K562 (cell line): ENCODE results near the gene B4GALNT3. TPM values are rescaled to one million over a fixed set of nuclear protein-coding genes. Genes with fewer than 3 reads are reported as not detected.

ENCODE experiments used
- ATAC-seq: fragments of 200-7000 bp; cut with Tn5 transposase; 3 replicates; pipeline ENCODE4 v1.9.1; 2020; ENCODE audit warnings: moderate library complexity
- BruUV-seq: library from RNA; stranded (reverse); fragments of 400-500 nt; replicated peaks from 2 replicates; lab custom pipeline; 2021; lab: Mats Ljungman, UMichigan
- CTCF ChIA-PET: fragments of 300-600 bp; formaldehyde crosslinking; extraction: SDS; loops from one replicate; lab custom pipeline; 2021; ENCODE audit warnings: low intra/inter-chr PET ratio; lab: Yijun Ruan, JAX
- POLR2A ChIA-PET: fragments of 300-600, 350-650 bp; sonication (Branson Sonifier 250); formaldehyde crosslinking; extraction: SDS; loops from one replicate; lab custom pipeline; 2021; ENCODE audit warnings: antibody characterized with exemption, inconsistent platforms; lab: Yijun Ruan, JAX
- DNase-seq, 4 experiments: peaks; one replicate each; pipeline versions ENCODE4 v3.0.0 to v3.0.0-alpha.2; 2011 to 2018; ENCODE audit warnings: low spot score in 3 of 4, mixed read lengths in 3 of 4; ENCODE audit errors: extremely low read depth in 1 of 4
- FAIRE-seq: peaks from 2 replicates; lab custom pipeline; 2011; peaks lifted over from hg19 to GRCh38; lab: Jason Lieb, UNC
- H2AFZ ChIP-seq: 2 replicates; pipeline ENCODE4 v1.6.0; 2011; ENCODE audit warnings: low read depth, low read length, control low read depth, inconsistent platforms
- H3K27ac ChIP-seq: fragments of 200-600 bp; 3 replicates; pipeline ENCODE4 v1.8.0; 2011; ENCODE audit warnings: low read depth, mild to moderate bottlenecking, control low read depth, inconsistent platforms, low read length, moderate library complexity, mixed read lengths; ENCODE audit errors: extremely low read depth
- H3K27me3 ChIP-seq, 2 experiments: fragments of 300-600 bp in 1 of 2; 2 replicates in 1 of 2; 3 replicates in 1 of 2; pipeline versions ENCODE4 v1.6.0 to v1.8.0; 2011; ENCODE audit warnings: inconsistent platforms in 2 of 2, low read length in 2 of 2, mild to moderate bottlenecking in 1 of 2, mixed read lengths in 1 of 2, moderate library complexity in 1 of 2; ENCODE audit not compliant: control insufficient read depth in 2 of 2, insufficient read depth in 2 of 2
- H3K36me3 ChIP-seq: fragments of 300-600 bp; 3 replicates; pipeline ENCODE4 v1.8.0; 2011; ENCODE audit warnings: mild to moderate bottlenecking, low read length, inconsistent platforms; ENCODE audit not compliant: control insufficient read depth, insufficient read depth
- H3K4me1 ChIP-seq, 2 experiments: fragments of 200-600 bp in 1 of 2; replicated peaks in 1 of 2; 2 replicates in 1 of 2; 3 replicates in 1 of 2; pipeline versions ENCODE4 v1.5.1 to v1.8.0; 2011; ENCODE audit warnings: inconsistent platforms in 2 of 2, low read length in 2 of 2, mild to moderate bottlenecking in 1 of 2, mixed read lengths in 1 of 2, moderate library complexity in 1 of 2; ENCODE audit not compliant: control insufficient read depth in 2 of 2, insufficient read depth in 2 of 2
- H3K4me2 ChIP-seq: 2 replicates; pipeline ENCODE4 v1.6.1; 2011; ENCODE audit warnings: low read length, control low read depth, inconsistent platforms, mixed read lengths; ENCODE audit not compliant: insufficient read depth
- H3K4me3 ChIP-seq: fragments of 200-600 bp; sonication (generic), shearing (Covaris generic); 2 replicates; pipeline ENCODE4 v1.5.1; 2016; ENCODE audit warnings: control low read depth, inconsistent platforms
- H3K79me2 ChIP-seq: fragments of 200-600 bp; 3 replicates; pipeline ENCODE4 v1.8.0; 2011; ENCODE audit warnings: low read length, inconsistent platforms; ENCODE audit not compliant: control insufficient read depth, insufficient read depth
- H3K9ac ChIP-seq, 2 experiments: 2 replicates each; pipeline versions ENCODE4 v1.6.0 to v1.6.1; 2011; ENCODE audit warnings: low read depth in 2 of 2, low read length in 2 of 2, control low read depth in 1 of 2, inconsistent platforms in 1 of 2, mild to moderate bottlenecking in 1 of 2, mixed read lengths in 1 of 2; ENCODE audit not compliant: insufficient read depth in 1 of 2
- H3K9me1 ChIP-seq: one replicate; pipeline ENCODE4 v1.6.0; 2011; ENCODE audit warnings: inconsistent platforms, mild to moderate bottlenecking, low read length, moderate library complexity; ENCODE audit not compliant: control insufficient read depth, insufficient read depth
- H3K9me3 ChIP-seq: replicated peaks from 2 replicates; pipeline ENCODE4 v1.5.1; 2011; ENCODE audit warnings: low read depth, low read length, inconsistent platforms; ENCODE audit not compliant: control insufficient read depth, insufficient read depth
- H4K20me1 ChIP-seq: replicated peaks from 2 replicates; pipeline ENCODE4 v1.6.1; 2011; ENCODE audit warnings: low read length, inconsistent platforms, mixed read lengths; ENCODE audit not compliant: control insufficient read depth, insufficient read depth
- CTBP1 ChIP-seq: fragments of 450-650 bp; IDR thresholded peaks from 2 replicates; pipeline ENCODE4 v1.6.1; 2016; ENCODE audit warnings: borderline replicate concordance
- ERF ChIP-seq: fragments of 450-650 bp; formaldehyde crosslinking; IDR thresholded peaks from 2 replicates; pipeline ENCODE4 v1.4.0; 2020; ENCODE audit warnings: mild to moderate bottlenecking, mixed read lengths
- JUN ChIP-seq, 2 experiments: sonication (generic) in 1 of 2; formaldehyde crosslinking in 1 of 2; IDR thresholded peaks; 2 replicates each; pipeline versions ENCODE4 v1.6.1 to v1.8.0; 2012 to 2022; ENCODE audit warnings: borderline replicate concordance in 2 of 2, mild to moderate bottlenecking in 2 of 2, improper control_type of control experiment in 1 of 2, low read depth in 1 of 2, low read length in 1 of 2, missing genetic modification reagents in 1 of 2
- KAT2B ChIP-seq: IDR thresholded peaks from one replicate; pipeline ENCODE4 v1.6.1; 2012; ENCODE audit warnings: low read depth, mild to moderate bottlenecking, control low read depth, inconsistent platforms, low read length, moderate library complexity
- NCOA1 ChIP-seq: fragments of 450-650 bp; IDR thresholded peaks from 2 replicates; pipeline ENCODE4 v1.6.1; 2016; ENCODE audit warnings: low read depth
- PTRF ChIP-seq: fragments of 450-650 bp; IDR thresholded peaks from 2 replicates; pipeline ENCODE4 v1.6.1; 2016; ENCODE audit warnings: mild to moderate bottlenecking, missing genetic modification characterization, missing compliant biosample characterization
- RB1 ChIP-seq: fragments of 450-650 bp; IDR thresholded peaks from 2 replicates; pipeline ENCODE4 v1.6.1; 2017; ENCODE audit warnings: low read depth, mild to moderate bottlenecking
- SOX6 ChIP-seq: fragments of 450-650 bp; IDR thresholded peaks from 2 replicates; pipeline ENCODE4 v1.6.1; 2014; ENCODE audit warnings: mild to moderate bottlenecking
- SUPT5H ChIP-seq: fragments of 450-650 bp; IDR thresholded peaks from 2 replicates; pipeline ENCODE4 v1.6.1; 2016
- TAL1 ChIP-seq: fragments of 450-650 bp; IDR thresholded peaks from 2 replicates; pipeline ENCODE4 v1.6.1; 2016; ENCODE audit warnings: mild to moderate bottlenecking
- ZKSCAN3 ChIP-seq: fragments of 250-450 bp; sonication (Bioruptor Pico); IDR thresholded peaks from 2 replicates; pipeline ENCODE4 v1.4.0; 2020
- WGBS: fragments of 100-300 bp; shearing (Covaris generic); methylation state at CpG from one replicate; pipeline ENCODE4 v1.1.6; 2016; ENCODE audit warnings: low coverage, mixed read lengths; ENCODE audit not compliant: insufficient coverage; ENCODE audit errors: missing lambda C conversion rate; 5-methylcytosine and 5-hydroxymethylcytosine counted together
- in situ Hi-C: fragments of 300-500 bp; cut with MboI; formaldehyde crosslinking; loops from 4 replicates; pipeline ENCODE4 v1.15.0; 2018; ENCODE audit warnings: inconsistent platforms, mixed read lengths
- intact Hi-C: fragments of 100-400 bp; cut with micrococcal nuclease; formaldehyde crosslinking; loops from 2 replicates; pipeline ENCODE4 v1.14.2; 2022
- polyA plus RNA-seq, 8 experiments: library from polyadenylated mRNA; depleted of rRNA in 4 of 8; stranded (reverse) in 5 of 8; unstranded in 3 of 8; fragments of >200 nt; fragmentation: Nextera tagmentation in 2 of 8; fragmentation: Illumina TruSeq in 1 of 8; extraction: Ambion mirVana in 2 of 8; extraction: Trizol in 1 of 8; gene quantifications; 2 replicates each; pipeline versions ENCODE4 v1.2.1 to v1.2.3, GENCODE V29; 2011 to 2014; ENCODE audit warnings: inconsistent platforms in 1 of 8, missing spikeins in 1 of 8
- total RNA-seq, 7 experiments: library from RNA; depleted of rRNA in 6 of 7; stranded (reverse); fragments of >200 nt in 6 of 7; fragmentation: Illumina TruSeq in 2 of 7; extraction: Trizol in 2 of 7; gene quantifications; 2 replicates each; pipeline versions ENCODE4 v1.2.1 to v1.2.3, GENCODE V29; 2011 to 2021; ENCODE audit warnings: low replicate concordance in 1 of 7
- TF ChIP-seq, protein P1 (sequence below): fragments of 450-650 bp; IDR thresholded peaks from 2 replicates; pipeline ENCODE4 v1.6.1; 2016; ENCODE audit warnings: low read depth

The B4GALNT3 gene
- total and polyA plus RNA-seq, 9 of the 15 experiments (the other 6 are each of a cell fraction or from before 2014, with no cell fraction given): 0.04 to 0.36 (median 0.10) TPM; not detected in 6

- 100% methylated on average over 1 of the region's 3 CpGs for WGBS
- ATAC-seq: no peak
- intact Hi-C loops: no loop called here
Measured at GRCh38 chr12:608413-608812, 148.7 kb downstream of the B4GALNT3 start.

DNA sequence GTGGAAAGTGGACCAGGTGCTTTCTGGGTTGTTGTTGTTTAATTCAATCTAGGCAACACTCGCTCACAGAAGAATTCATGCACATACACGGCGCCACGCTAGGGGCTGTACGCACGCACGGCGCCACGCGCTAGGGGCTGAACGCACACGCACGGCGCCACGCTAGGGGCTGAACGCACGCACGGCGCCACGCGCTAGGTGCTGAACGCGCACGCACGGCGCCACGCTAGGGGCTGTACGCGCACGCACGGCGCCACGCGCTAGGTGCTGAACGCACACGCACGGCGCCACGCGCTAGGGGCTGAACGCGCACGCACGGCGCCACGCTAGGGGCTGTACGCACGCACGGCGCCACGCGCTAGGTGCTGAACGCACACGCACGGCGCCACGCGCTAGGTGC, 149.2 kb downstream of the B4GALNT3 start:
- no peaks in the 10 kb centered on the region for H3K27me3 ChIP-seq
- H3K9me3 ChIP-seq: no peaks in the 10 kb centered on the region
- no peak overlapping the region for H3K4me3 ChIP-seq
- CTCF ChIA-PET: no interaction called here
- H3K79me2 ChIP-seq: no peaks in the 10 kb centered on the region
- in situ Hi-C loops: no loop called here
- FAIRE-seq (no peak), DNase-seq (no peak), ATAC-seq (no peak)
- H3K27ac ChIP-seq: no peak overlapping the region
- H4K20me1 ChIP-seq: no peaks in the 10 kb centered on the region
- BruUV-seq: no TSS peak
- peaks cover 5 to 13% of the 10 kb centered on the region in 2 experiments; a peak in 4 of 5 replicates for H3K4me1 ChIP-seq
- intact Hi-C loops: no loop called here
- H3K36me3 ChIP-seq: no peaks in the 10 kb centered on the region
- POLR2A ChIA-PET: interaction anchor here (0.7 to 1.9 kb wide), 2 partner anchors 10 to 14 kb away, joined by 3 to 5 read pairs; no protein-coding TSS in a partner anchor
- no peak overlapping the region for H3K4me2 ChIP-seq
- no peak overlapping the region for H3K9ac ChIP-seq
- no peaks in the 10 kb centered on the region for H3K9me1 ChIP-seq
- WGBS: 96% methylated on average over 9 of the region's 58 CpGs
- H2AFZ ChIP-seq: no peak overlapping the region
- no peak for TF ChIP-seq RB1
- no peak for TF ChIP-seq PTRF (tag)
- TF ChIP-seq CTBP1: no peak
- TF ChIP-seq JUN (IDR thresholded peaks at IDR 0.05; ENCODE audit: borderline replicate concordance, low read depth, low read length): no peak
- TF ChIP-seq JUN (CRISPR knock-in tag; IDR thresholded peaks at IDR 0.05; ENCODE audit: borderline replicate concordance): no peak
- TF ChIP-seq, protein P1, sequence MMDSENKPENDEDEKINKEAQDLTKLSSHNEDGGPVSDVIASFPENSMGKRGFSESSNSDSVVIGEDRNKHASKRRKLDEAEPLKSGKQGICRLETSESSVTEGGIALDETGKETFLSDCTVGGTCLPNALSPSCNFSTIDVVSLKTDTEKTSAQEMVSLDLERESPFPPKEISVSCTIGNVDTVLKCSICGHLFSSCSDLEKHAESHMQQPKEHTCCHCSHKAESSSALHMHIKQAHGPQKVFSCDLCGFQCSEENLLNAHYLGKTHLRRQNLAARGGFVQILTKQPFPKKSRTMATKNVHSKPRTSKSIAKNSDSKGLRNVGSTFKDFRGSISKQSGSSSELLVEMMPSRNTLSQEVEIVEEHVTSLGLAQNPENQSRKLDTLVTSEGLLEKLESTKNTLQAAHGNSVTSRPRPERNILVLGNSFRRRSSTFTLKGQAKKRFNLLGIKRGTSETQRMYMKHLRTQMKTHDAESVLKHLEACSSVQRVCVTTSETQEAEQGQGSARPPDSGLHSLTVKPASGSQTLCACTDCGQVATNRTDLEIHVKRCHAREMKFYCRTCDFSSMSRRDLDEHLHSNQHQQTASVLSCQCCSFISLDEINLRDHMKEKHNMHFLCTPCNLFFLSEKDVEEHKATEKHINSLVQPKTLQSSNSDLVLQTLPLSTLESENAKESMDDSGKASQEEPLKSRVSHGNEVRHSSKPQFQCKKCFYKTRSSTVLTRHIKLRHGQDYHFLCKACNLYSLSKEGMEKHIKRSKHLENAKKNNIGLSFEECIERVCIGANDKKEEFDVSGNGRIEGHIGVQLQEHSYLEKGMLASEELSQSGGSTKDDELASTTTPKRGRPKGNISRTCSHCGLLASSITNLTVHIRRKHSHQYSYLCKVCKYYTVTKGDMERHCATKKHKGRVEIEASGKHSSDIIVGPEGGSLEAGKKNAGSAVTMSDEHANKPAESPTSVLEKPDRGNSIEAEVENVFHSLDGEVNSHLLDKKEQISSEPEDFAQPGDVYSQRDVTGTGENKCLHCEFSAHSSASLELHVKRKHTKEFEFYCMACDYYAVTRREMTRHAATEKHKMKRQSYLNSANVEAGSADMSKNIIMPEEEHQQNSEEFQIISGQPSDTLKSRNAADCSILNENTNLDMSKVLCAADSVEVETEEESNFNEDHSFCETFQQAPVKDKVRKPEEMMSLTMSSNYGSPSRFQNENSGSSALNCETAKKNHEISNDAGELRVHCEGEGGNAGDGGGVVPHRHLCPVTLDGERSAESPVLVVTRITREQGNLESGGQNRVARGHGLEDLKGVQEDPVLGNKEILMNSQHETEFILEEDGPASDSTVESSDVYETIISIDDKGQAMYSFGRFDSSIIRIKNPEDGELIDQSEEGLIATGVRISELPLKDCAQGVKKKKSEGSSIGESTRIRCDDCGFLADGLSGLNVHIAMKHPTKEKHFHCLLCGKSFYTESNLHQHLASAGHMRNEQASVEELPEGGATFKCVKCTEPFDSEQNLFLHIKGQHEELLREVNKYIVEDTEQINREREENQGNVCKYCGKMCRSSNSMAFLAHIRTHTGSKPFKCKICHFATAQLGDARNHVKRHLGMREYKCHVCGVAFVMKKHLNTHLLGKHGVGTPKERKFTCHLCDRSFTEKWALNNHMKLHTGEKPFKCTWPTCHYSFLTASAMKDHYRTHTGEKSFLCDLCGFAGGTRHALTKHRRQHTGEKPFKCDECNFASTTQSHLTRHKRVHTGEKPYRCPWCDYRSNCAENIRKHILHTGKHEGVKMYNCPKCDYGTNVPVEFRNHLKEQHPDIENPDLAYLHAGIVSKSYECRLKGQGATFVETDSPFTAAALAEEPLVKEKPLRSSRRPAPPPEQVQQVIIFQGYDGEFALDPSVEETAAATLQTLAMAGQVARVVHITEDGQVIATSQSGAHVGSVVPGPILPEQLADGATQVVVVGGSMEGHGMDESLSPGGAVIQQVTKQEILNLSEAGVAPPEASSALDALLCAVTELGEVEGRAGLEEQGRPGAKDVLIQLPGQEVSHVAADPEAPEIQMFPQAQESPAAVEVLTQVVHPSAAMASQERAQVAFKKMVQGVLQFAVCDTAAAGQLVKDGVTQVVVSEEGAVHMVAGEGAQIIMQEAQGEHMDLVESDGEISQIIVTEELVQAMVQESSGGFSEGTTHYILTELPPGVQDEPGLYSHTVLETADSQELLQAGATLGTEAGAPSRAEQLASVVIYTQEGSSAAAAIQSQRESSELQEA: no peak

More at GRCh38 chr12:608413-608812, 148.7 kb downstream of the B4GALNT3 start:
- no peak for DNase-seq
- Histone ChIP-seq H3K36me3 (no peaks in the 10 kb centered on the region), H3K27me3 (no peaks in the 10 kb centered on the region), H3K4me1 (peaks cover 5 to 13% of the 10 kb centered on the region in 2 experiments; a peak in 4 of 5 replicates), H3K9ac (no peak overlapping the region), H3K4me3 (no peak overlapping the region), H4K20me1 (no peaks in the 10 kb centered on the region), H3K27ac (no peak overlapping the region), H3K9me1 (no peaks in the 10 kb centered on the region), H3K79me2 (no peaks in the 10 kb centered on the region), H3K9me3 (no peaks in the 10 kb centered on the region), H2AFZ (no peak overlapping the region), H3K4me2 (no peak overlapping the region)
- FAIRE-seq: no peak
- CTCF ChIA-PET: no interaction called here
- TF ChIP-seq SOX6: no peak
- no peak for TF ChIP-seq SUPT5H
- TF ChIP-seq TAL1: no peak
- TF ChIP-seq NCOA1: no peak
- no peak for TF ChIP-seq ZKSCAN3 (CRISPR knock-in tag)
- TF ChIP-seq ERF (CRISPR knock-in tag): no peak
- TF ChIP-seq KAT2B: no peak
- BruUV-seq: no TSS peak
- in situ Hi-C loops: no loop called here
- POLR2A ChIA-PET: interaction anchor here (0.7 to 1.9 kb wide), 3 partner anchors 11 to 15 kb away, joined by 3 to 5 read pairs (median 4); no protein-coding TSS in a partner anchor
